ENCODE measurements around the gene PLP1.

DNA sequence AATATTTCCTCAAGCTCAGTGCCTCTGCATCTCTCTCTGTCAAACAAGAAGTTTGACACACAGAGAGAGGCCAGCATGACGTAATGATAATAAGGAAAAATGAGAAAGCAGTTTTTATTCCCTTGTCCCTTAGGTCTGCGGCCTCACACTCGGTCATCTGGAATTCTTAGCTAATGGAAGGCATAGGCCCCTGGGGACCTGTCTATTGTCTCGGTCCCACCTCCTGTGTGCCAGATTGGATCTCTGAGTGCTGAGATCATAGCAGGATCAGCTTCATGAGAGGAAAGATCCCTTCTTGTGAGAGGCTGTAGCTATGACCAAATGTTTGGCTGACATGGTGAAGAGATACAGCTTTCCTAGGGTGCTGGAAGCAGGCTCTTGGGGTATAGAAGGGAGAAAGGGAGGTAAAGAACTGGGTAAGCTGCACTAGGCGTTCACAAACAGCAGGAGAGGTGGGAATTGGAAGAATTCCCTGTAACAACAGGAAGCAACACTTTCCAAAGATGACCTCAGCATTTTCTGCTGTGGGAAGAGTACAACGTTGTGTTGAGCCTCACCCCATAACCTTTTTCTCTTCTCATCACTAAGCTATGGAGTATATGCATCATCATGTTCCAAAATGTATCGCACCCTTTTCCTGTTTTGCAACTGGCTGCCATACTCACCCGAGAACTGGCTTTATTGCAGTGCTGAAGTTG is 45.7 kb upstream of the PLP1 start:
- TF ChIP-seq YY1 (IDR thresholded peaks at IDR 0.05; ENCODE audit: insufficient read depth, insufficient read length) (no peak), ZNF274 (IDR thresholded peaks at IDR 0.05; ENCODE audit: low read depth, low read length) (no peak)

Measured in NT2/D1 (cell line).